GM18858 (cell line): ENCODE results near the gene MGLL.

Source experiments
- ATAC-seq: cut with Tn5 transposase; IDR thresholded peaks from one replicate; pipeline ENCODE4 v1.9.1; 2021; ENCODE audit not compliant: unreplicated experiment

Gene MGLL

DNA sequence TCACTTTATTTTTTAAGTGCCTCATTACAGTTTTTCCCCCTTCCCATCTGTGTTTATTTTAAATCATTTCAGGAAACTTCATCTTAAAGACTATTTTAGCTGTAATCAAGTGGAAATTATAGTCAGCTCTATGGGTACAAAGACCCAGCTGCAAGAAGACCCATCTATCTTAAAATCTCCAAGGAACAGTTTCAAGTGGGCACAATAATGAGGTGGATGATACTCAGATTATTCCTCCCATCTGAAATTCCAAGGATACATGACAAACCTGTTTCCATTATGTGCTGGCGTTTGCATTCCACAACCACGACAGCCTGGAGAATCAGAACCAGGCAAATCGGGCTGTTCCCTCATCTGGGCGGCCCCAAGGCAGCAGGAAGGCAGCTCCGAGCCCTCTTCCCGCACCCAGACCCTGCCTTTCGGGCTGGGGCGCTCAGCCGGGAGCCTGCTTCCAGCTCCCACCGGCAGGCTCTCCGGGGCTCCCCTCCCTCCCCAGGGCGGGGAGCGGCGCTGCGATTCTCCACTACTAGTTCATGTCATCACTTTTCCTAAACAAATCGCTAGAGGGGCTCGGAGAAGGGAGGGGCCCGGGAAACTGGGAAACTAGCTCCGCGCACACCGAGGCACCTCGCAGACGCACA, at the start of gene MGLL:
Gene MGLL, minus strand, starts transcription at position 475 of the 641 bp plus-strand sequence. Its CDS starts 197 bp downstream, at position 278.
- no peak for ATAC-seq

DNA sequence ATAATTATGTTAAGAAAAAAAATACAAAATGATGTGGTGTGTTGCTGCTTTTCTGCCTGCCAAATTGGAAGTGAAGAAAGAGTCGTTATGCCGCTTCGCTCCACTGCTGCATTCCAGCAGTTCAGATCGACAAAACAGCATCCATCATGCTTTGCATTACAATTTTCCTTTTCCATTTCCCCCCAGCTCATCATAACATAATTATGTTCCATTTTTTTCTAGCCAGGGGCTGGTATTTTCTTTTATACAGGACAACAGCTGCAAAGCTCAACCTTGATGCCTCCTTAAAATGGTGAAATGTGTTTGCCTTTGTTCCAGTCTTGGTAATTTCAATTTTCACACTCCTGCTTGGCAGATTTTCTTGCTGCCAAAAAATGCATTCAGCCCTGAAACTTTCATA, 47.8 kb upstream of the MGLL start:
- ATAC-seq, result no peak

DNA sequence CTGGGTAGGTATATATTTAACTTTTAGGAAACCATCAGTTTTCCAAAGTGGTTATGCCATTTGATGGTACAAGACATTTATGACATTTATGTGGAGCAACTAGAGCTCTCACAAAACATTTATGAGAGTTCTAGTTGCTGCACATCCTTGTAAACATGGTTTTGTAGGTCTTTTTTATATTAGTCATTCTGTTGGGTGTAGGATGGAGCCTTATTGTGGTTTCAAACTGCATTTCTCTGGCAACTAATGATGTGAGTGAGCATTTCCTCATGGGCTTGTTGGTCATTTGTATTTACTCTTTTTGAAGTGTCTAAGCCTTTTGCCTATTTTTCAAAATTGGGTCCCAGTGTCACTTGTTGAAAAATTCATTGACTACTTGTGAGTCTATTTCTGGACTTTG, 45.7 kb upstream of the MGLL start:
- no peak for ATAC-seq

DNA sequence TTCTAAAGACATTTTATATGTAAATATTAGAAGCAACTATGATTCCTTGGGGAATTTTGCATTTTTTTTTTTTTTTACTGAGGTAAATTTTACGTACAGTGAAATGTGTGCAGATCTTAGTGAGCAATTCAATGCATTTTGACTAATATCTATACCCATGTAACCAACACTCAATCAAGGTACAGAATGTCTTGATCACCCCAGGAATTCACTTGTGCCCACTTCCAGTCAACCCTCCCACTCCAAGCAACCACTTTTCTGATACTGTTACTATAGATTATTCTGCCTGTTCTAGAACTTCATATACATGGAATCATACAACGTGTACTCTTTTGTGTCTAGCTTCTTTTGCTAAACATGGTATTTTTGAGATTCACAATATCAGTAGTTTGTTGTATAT, 45.1 kb upstream of the MGLL start:
- ATAC-seq, result no peak

DNA sequence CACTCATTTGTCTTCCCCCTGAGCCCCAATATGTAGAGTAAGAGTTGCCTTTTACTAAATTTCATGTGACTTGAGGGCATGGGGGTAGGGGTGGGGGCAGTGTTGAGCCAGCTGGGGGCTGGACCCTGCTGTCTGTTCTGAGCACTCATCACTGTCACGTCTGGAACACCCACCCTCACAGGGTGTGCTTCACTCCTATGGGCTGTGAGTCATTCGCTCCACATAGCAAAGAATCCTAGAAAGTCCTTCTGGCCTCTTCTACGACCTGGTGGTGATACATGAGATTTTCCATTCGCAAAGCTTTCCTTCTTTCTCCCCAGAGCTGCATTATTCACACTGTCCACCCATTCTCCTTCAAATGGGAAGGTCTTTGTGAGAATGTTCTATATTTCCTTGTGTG, 43.6 kb upstream of the MGLL start:
- no peak for ATAC-seq

- no peak for ATAC-seq
These were observed 37.9 kb upstream of the MGLL start for GRCh38 chr3:127860211-127860696.

- ATAC-seq, result no peak
These were observed 37.4 kb upstream of the MGLL start for GRCh38 chr3:127859730-127860129.

- no peak for ATAC-seq
These were observed 36.6 kb upstream of the MGLL start for GRCh38 chr3:127858937-127859336.

DNA sequence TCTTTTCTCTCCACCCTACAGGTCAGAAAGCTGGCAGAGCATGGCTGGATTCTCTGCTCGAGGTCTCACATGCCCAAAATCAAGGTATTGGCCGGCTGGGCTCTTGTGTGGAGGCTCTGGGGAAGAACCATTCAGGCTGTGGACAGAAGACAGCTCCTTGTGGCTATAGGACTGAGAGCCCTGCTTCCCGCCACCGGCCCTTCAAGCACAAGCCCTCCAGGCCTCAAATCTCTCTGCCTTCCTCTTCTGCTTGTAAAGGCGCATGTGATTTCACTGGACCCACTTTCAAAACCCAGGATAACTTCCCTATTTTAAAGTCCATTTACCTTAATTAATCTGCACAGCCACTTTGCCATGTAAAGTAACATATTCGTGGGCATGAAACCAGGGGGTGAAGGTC, 36.2 kb upstream of the MGLL start:
- ATAC-seq, result no peak

GRCh38 chr3:127857333-127857732, 35.0 kb upstream of the MGLL start:
- no peak for ATAC-seq

- no peak for ATAC-seq
These were observed 34.5 kb upstream of the MGLL start for GRCh38 chr3:127856801-127857200.

DNA sequence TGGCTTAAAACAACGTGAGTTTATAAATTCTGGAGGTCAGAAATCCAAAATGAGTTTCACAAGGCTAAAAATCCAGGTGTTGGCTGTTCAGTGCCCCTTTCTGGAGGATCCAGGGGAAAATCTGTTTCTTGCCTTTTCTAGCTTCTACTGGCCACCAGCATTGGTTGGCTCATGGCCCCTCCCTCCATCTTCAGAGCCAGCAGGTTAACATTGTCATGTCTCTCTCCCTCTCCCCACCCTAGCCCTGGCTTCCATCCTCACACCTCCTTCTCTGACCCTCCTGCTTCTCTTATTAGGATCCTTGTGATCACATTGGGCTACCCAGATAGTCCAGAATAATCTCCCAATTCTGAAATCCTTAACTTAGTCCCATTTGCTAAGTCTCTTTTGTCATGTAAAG, 32.9 kb upstream of the MGLL start:
- ATAC-seq, result no peak

DNA sequence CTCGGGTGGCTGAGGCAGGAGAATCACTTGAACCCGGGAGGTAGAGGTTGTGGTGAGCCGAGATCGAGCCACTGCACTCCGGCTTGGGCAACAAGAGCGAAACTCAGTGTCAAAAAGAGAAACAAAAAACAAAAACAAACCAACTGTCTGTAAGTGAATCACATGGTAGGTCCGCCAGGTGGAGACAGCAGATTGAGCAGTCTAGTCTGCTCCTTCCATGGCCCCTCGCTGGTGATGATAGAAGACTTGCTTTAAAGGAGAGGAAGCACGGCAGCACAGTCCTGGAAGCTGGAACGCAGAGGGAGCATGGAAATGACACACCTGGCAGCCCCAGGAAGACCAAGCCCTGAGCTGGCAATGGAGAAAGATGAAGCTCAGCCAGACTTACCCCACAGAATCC, 31.4 kb upstream of the MGLL start:
- no peak for ATAC-seq

DNA sequence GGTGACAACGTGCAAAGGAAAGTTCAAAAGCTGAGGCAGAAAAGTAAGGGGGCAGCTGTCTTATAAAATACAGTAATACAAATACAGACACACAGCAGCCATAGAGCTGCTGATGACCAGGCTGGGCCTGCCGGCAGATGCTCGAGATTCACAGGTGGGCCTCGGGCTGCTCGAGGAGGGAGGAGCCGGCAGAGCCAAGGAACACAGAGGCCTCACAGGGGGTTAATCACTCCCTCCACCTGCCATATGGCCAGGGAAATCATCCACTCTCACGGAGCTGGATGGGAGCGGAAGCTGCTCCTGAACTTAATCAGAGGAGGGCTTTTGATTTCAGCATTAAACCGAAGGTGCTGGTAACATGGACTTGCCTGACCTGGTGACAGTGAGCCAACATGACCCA, 29.6 kb upstream of the MGLL start:
- no peak for ATAC-seq

GRCh38 chr3:127849368-127849767, 27.1 kb upstream of the MGLL start:
- ATAC-seq, result no peak

DNA sequence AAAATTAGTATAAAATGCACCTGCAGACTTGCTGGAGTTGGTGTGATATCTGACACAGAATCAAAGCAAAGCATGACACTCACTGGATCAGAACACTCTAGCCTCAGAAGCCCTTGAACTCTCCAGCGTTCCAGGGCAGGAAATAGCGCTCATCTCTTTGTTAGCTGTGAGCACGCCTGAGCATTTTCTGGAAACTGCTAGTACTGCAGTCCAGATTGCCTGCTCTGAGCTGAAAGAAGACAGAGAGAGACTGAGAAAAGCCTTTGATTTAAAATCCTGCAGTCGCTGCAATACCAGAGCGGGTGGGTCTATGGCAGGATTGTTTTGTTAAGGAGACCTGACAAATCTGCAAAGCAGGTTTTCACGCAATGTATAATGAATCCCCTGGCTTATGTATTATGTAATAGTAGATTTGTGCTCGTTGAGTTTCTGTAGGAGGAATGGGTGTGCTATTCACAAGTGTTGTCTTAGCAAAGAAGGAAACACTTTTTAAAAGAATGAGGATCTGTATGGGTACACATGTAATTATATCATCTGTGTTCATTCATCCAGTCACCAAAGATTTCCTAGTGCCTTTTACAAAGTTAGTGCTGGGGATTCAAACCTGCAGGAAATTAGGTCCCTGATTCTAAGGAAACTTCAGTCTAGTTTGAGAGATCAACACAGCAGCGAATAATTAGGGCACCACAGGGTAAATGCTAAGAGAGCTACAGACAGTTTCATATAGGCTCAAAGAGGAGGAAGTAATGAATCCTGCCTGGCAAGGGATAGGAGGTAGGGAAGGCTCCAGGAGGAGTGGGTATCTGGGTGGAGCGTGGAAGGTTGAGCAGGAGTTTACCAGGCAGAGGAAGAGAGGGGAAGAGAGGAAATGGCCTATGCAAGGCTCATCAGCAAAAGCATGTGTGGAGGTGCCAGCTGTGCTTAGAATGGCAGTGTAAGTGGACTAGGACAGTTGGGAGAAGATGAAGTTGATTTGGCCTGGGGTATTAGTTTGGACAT, 26.1 kb upstream of the MGLL start:
- ATAC-seq, result no peak

GRCh38 chr3:127847236-127847720, 25.0 kb upstream of the MGLL start:
- ATAC-seq, result no peak

- ATAC-seq, result no peak
These were observed 24.3 kb upstream of the MGLL start for GRCh38 chr3:127846576-127846975.

DNA sequence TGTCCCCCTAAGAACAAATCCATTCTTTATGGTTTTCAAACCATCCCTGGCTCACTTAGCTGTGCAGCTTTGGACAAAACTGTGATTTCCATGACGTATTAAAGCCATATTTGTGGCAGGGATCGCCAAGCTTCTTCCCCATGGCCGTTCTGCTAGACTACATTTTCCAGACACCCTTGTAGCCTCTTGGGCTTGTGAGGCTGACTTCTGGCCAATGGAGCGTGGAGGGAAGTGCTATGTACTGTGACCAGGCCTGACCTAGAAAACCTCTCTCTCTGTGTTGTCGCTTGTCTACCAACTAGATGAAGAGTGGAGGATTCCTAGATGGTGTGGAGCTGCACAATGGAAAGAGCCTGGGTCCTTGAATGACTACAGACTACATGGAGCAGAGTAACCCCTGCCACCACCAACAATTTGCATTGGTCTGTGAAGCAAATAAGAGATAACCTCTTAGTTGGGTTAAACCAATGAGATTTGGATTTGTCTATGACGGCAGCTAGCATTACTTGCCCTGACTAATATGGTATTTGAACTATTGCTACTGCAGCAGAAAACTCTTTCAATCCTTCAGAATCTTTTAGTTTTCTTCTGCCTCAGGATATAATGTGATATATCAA, 22.1 kb upstream of the MGLL start:
- no peak for ATAC-seq

- ATAC-seq, result no peak
These were observed 18.4 kb upstream of the MGLL start for GRCh38 chr3:127840671-127841070.

GRCh38 chr3:127839099-127839498, 16.8 kb upstream of the MGLL start:
- ATAC-seq, result no peak
